ENCODE measurements around the gene RBM42. TPM values are rescaled to one million over a fixed set of nuclear protein-coding genes. Genes with fewer than 3 reads are reported as not detected.

RBM42 gene
- total and polyA plus RNA-seq, 9 of the 15 experiments (the other 6 are each of a cell fraction or from before 2014, with no cell fraction given), result 5.7 to 149 (median 32.4) TPM

- TF ChIP-seq ELK1 (CRISPR knock-in tag; IDR thresholded peaks at IDR 0.05) (no peak), ARID4B (CRISPR knock-in tag; IDR thresholded peaks at IDR 0.05) (no peak), ZHX1 (conservative IDR thresholded peaks at IDR 0.05; ENCODE audit: low read length) (0 out of 2 replicates have a peak, but pooled peaks have one; percentile 65), USF2 (CRISPR knock-in tag; IDR thresholded peaks at IDR 0.05) (no peak), TBP (optimal IDR thresholded peaks at IDR 0.05; ENCODE audit: low read depth, low read length) (peak; percentile 89), MTA3 (IDR thresholded peaks at IDR 0.05; ENCODE audit: borderline replicate concordance) (peak; percentile 79; the same call in 1 of the 2 replicates), POLR2AphosphoS2 (IDR thresholded peaks at IDR 0.05; ENCODE audit: low read length) (peak; percentile 76; the same call in 1 of the 2 replicates), HCFC1 (IDR thresholded peaks at IDR 0.05; ENCODE audit: low read depth, low read length) (peak; percentile 52; the same call in 1 of the 2 replicates), POLR2B (IDR thresholded peaks at IDR 0.05; ENCODE audit: low read depth, partially characterized antibody) (peak; percentile 87), SMAD4 (CRISPR knock-in tag; conservative IDR thresholded peaks at IDR 0.05) (no peak), ARID2 (IDR thresholded peaks at IDR 0.05) (no peak), OTX1 (CRISPR knock-in tag; IDR thresholded peaks at IDR 0.05) (0 out of 2 replicates have a peak, but pooled peaks have one; percentile 70), RBM15 (IDR thresholded peaks at IDR 0.05; ENCODE audit: insufficient read depth, low read length) (no peak), TFE3 (CRISPR knock-in tag; IDR thresholded peaks at IDR 0.05) (no peak), EP400 (IDR thresholded peaks at IDR 0.05) (peak; percentile 61), NFIC (IDR thresholded peaks at IDR 0.05) (no peak)
Observed at GRCh38 chr19:35648017-35648961, 19.5 kb downstream of the RBM42 start, which contains the start of gene COX6B1 (continued).

Measured in K562 (cell line).